ENCODE data around the gene ASTN2. TPM values are rescaled to one million over a fixed set of nuclear protein-coding genes. Genes with fewer than 3 reads are reported as not detected.

Gene ASTN2
- total and polyA plus RNA-seq, 10 of the 15 experiments (the other 5 are each of a cell fraction or from before 2014, with no cell fraction given) = 1.4 to 15.7 (median 7.0) TPM

DNA sequence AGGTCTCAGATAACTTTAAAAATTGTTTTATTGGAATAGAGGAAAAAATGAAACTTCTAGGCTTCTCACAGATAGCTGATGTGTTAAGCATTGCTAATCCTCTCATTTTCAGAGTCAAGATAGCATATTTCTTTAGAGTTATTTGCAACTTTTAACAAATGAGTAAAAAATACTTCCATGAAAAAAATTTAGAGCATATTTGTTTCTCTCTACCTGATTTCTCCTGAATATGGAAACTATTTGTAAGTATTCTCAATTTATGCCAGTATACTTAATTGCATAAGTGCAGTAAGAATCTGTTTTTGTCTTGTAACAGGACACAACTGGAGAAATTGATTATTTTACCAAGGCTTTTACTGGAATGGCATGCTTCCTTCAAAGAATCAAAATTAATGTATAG lies 731.3 kb downstream of the ASTN2 start (continued):
- TF ChIP-seq, protein P1, sequence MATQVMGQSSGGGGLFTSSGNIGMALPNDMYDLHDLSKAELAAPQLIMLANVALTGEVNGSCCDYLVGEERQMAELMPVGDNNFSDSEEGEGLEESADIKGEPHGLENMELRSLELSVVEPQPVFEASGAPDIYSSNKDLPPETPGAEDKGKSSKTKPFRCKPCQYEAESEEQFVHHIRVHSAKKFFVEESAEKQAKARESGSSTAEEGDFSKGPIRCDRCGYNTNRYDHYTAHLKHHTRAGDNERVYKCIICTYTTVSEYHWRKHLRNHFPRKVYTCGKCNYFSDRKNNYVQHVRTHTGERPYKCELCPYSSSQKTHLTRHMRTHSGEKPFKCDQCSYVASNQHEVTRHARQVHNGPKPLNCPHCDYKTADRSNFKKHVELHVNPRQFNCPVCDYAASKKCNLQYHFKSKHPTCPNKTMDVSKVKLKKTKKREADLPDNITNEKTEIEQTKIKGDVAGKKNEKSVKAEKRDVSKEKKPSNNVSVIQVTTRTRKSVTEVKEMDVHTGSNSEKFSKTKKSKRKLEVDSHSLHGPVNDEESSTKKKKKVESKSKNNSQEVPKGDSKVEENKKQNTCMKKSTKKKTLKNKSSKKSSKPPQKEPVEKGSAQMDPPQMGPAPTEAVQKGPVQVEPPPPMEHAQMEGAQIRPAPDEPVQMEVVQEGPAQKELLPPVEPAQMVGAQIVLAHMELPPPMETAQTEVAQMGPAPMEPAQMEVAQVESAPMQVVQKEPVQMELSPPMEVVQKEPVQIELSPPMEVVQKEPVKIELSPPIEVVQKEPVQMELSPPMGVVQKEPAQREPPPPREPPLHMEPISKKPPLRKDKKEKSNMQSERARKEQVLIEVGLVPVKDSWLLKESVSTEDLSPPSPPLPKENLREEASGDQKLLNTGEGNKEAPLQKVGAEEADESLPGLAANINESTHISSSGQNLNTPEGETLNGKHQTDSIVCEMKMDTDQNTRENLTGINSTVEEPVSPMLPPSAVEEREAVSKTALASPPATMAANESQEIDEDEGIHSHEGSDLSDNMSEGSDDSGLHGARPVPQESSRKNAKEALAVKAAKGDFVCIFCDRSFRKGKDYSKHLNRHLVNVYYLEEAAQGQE (IDR thresholded peaks at IDR 0.05; ENCODE audit: low read depth, low read length) = no peak
- TF ChIP-seq BCL11A (IDR thresholded peaks at IDR 0.05; ENCODE audit: low read depth, low read length) = no peak

DNA sequence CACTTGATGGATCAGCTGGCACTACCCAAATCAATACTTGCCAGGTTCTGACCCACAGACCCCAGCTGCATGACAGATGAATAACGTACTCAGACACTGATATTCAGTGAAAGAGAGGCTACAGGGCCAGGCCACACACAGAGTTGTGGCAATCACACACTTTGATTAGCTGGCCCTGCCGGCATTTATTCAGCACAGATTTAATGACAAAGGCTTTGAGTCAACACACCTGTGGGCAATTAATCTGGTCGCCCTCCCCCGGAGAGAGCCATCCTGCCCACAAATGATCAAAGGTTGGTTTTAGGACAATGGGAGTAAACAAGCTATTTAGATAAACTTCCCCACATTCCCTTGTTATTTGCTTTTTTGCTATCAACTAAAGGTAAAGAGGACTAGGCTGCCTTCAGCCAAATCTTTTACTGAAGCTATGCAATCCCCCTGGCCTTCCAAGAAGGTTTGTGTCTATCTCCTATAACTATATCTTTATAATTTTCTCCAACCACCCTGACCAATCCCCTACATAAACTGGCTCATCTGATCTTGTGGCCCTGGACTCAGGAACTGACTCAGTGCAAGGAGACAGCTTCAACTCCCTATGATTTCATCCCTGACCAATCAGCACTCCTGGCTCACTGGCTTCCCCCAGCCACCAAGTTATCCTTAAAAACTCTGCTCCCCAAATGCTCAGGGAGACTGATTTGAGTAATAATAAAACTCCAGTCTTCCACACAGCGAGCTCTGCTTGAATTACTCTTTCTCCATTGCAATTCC lies 740.5 kb downstream of the ASTN2 start:
- POLR2A ChIA-PET = no interaction called here
- Histone ChIP-seq H3K9me3 (replicated peaks; ENCODE audit: control insufficient read depth, insufficient read depth, low read length) (peaks cover 10% of the 10 kb centered on the region; the same call in 2 of the 3 replicates), H3K27ac (ENCODE audit: control insufficient read depth, insufficient read depth) (no peak overlapping the region), H3K4me3 (no peak overlapping the region), H3K27me3 (replicated peaks in 1 of 2; ENCODE audit: control insufficient read depth in 2 of 2, insufficient read depth in 2 of 2, low read length in 1 of 2) (no peaks in the 10 kb centered on the region), H3K9ac (ENCODE audit: control insufficient read depth, insufficient read depth, low read length) (no peak overlapping the region), H3K4me1 (ENCODE audit: control insufficient read depth, insufficient read depth, low read length) (no peaks in the 10 kb centered on the region), H2AFZ (ENCODE audit: control insufficient read depth, low read depth, low read length) (no peak overlapping the region), H3K79me2 (ENCODE audit: control insufficient read depth, insufficient read depth, low read length) (no peaks in the 10 kb centered on the region), H3K36me3 (ENCODE audit: control insufficient read depth in 2 of 2, insufficient read depth in 2 of 2, low read length in 1 of 2) (no peaks in the 10 kb centered on the region), H4K20me1 (ENCODE audit: control insufficient read depth, insufficient read depth) (no peaks in the 10 kb centered on the region), H3K4me2 (ENCODE audit: control insufficient read depth, insufficient read depth) (no peak overlapping the region)
- no peak for ATAC-seq
- CTCF ChIA-PET = no interaction called here
- RAD21 ChIA-PET (ENCODE audit: unreplicated experiment) = no interaction called here
- BruUV-seq (replicated peaks) = no TSS peak
- in situ Hi-C loops (cut with MboI) (no loop called here), intact Hi-C loops (cut with micrococcal nuclease; ENCODE audit: unreplicated experiment) (no loop called here)
- no peak for FAIRE-seq
- SMC1A ChIA-PET (ENCODE audit: uncharacterized antibody, unreplicated experiment) = interaction anchor here (1.4 kb wide), 1 partner anchor 20 kb away, joined by 3 read pairs; no protein-coding TSS in a partner anchor
- DNase-seq (ENCODE audit: low read depth, low spot score) = no peak
- 28% methylated on average over 5 of the region's 5 CpGs for WGBS (ENCODE audit: insufficient coverage, insufficient replicate concordance, low lambda C conversion rate, missing lambda C conversion rate)
- TF ChIP-seq EZH2 (IDR thresholded peaks at IDR 0.05; ENCODE audit: borderline replicate concordance, control insufficient read depth, low read depth, low read length) (no peak), NBN (IDR thresholded peaks at IDR 0.05) (no peak), TCF7 (IDR thresholded peaks at IDR 0.05; ENCODE audit: borderline replicate concordance) (no peak), EP300 (IDR thresholded peaks at IDR 0.05; ENCODE audit: borderline replicate concordance in 1 of 2, control insufficient read depth in 1 of 2, low read depth in 2 of 2, low read length in 2 of 2) (no peak), ZNF24 (IDR thresholded peaks at IDR 0.05) (no peak), KDM1A (IDR thresholded peaks at IDR 0.05; ENCODE audit: borderline replicate concordance) (no peak), CREB1 (IDR thresholded peaks at IDR 0.05; ENCODE audit: low read depth) (no peak)
- TF ChIP-seq, protein P2, sequence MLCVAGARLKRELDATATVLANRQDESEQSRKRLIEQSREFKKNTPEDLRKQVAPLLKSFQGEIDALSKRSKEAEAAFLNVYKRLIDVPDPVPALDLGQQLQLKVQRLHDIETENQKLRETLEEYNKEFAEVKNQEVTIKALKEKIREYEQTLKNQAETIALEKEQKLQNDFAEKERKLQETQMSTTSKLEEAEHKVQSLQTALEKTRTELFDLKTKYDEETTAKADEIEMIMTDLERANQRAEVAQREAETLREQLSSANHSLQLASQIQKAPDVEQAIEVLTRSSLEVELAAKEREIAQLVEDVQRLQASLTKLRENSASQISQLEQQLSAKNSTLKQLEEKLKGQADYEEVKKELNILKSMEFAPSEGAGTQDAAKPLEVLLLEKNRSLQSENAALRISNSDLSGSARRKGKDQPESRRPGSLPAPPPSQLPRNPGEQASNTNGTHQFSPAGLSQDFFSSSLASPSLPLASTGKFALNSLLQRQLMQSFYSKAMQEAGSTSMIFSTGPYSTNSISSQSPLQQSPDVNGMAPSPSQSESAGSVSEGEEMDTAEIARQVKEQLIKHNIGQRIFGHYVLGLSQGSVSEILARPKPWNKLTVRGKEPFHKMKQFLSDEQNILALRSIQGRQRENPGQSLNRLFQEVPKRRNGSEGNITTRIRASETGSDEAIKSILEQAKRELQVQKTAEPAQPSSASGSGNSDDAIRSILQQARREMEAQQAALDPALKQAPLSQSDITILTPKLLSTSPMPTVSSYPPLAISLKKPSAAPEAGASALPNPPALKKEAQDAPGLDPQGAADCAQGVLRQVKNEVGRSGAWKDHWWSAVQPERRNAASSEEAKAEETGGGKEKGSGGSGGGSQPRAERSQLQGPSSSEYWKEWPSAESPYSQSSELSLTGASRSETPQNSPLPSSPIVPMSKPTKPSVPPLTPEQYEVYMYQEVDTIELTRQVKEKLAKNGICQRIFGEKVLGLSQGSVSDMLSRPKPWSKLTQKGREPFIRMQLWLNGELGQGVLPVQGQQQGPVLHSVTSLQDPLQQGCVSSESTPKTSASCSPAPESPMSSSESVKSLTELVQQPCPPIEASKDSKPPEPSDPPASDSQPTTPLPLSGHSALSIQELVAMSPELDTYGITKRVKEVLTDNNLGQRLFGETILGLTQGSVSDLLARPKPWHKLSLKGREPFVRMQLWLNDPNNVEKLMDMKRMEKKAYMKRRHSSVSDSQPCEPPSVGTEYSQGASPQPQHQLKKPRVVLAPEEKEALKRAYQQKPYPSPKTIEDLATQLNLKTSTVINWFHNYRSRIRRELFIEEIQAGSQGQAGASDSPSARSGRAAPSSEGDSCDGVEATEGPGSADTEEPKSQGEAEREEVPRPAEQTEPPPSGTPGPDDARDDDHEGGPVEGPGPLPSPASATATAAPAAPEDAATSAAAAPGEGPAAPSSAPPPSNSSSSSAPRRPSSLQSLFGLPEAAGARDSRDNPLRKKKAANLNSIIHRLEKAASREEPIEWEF (IDR thresholded peaks at IDR 0.05; ENCODE audit: insufficient replicate concordance, low read depth, low read length) = no peak
- TF ChIP-seq, protein P3, sequence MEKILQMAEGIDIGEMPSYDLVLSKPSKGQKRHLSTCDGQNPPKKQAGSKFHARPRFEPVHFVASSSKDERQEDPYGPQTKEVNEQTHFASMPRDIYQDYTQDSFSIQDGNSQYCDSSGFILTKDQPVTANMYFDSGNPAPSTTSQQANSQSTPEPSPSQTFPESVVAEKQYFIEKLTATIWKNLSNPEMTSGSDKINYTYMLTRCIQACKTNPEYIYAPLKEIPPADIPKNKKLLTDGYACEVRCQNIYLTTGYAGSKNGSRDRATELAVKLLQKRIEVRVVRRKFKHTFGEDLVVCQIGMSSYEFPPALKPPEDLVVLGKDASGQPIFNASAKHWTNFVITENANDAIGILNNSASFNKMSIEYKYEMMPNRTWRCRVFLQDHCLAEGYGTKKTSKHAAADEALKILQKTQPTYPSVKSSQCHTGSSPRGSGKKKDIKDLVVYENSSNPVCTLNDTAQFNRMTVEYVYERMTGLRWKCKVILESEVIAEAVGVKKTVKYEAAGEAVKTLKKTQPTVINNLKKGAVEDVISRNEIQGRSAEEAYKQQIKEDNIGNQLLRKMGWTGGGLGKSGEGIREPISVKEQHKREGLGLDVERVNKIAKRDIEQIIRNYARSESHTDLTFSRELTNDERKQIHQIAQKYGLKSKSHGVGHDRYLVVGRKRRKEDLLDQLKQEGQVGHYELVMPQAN (conservative IDR thresholded peaks at IDR 0.05) = no peak
